Ramos (cell line): ENCODE measurements around the gene NFYA.
"Not testable (repeated sequence)": the region's sequence is repeated elsewhere in the genome, so short reads cannot be mapped to it uniquely, and the experiment has no call there.

Source experiments
- in situ Hi-C: fragments of 300-500 bp; cut with MboI; formaldehyde crosslinking; loops from one replicate; pipeline ENCODE4 v1.14.3; 2022; ENCODE audit warnings: low sequenced_read_pairs; ENCODE audit not compliant: unreplicated experiment

NFYA gene

GRCh38 chr6:41097467-41098090 is 24.8 kb downstream of the NFYA start:
- in situ Hi-C loops: loop anchor here (25.0 kb wide), 1 partner anchor 215 kb away; no protein-coding TSS in a partner anchor

GRCh38 chr6:41098366-41098765 is 25.6 kb downstream of the NFYA start:
- in situ Hi-C loops: loop anchor here (25.0 kb wide), 1 partner anchor 214 kb away; no protein-coding TSS in a partner anchor

GRCh38 chr6:41100871-41101287 is 28.1 kb downstream of the NFYA start:
- in situ Hi-C loops: no loop called here

GRCh38 chr6:41103847-41104246 is 31.1 kb downstream of the NFYA start:
- in situ Hi-C loops: no loop called here

GRCh38 chr6:41111017-41111416 is 38.2 kb downstream of the NFYA start:
- in situ Hi-C loops: no loop called here

GRCh38 chr6:41115027-41115426 is 42.3 kb downstream of the NFYA start:
- in situ Hi-C loops: not testable (repeated sequence)

- in situ Hi-C loops: no loop called here
Measured at GRCh38 chr6:41119508-41119907, 46.7 kb downstream of the NFYA start.

GRCh38 chr6:41120058-41120457 is 47.3 kb downstream of the NFYA start:
- in situ Hi-C loops: no loop called here

GRCh38 chr6:41122373-41122772 is 49.6 kb downstream of the NFYA start:
- in situ Hi-C loops: no loop called here

GRCh38 chr6:41122918-41123317 is 50.1 kb downstream of the NFYA start:
- in situ Hi-C loops: no loop called here

- in situ Hi-C loops: no loop called here
Measured at GRCh38 chr6:41125282-41125681, 52.5 kb downstream of the NFYA start.

GRCh38 chr6:41132254-41132653 is 59.5 kb downstream of the NFYA start:
- in situ Hi-C loops: no loop called here

- in situ Hi-C loops: no loop called here
Measured at GRCh38 chr6:41135062-41135832, 62.5 kb downstream of the NFYA start.

GRCh38 chr6:41136911-41137310 is 64.1 kb downstream of the NFYA start:
- in situ Hi-C loops: no loop called here

- in situ Hi-C loops: no loop called here
Measured at GRCh38 chr6:41147917-41148316, 75.1 kb downstream of the NFYA start.
